Midbrain (tissue), 1 donor: ENCODE results near the gene CEACAM3.

Experiments used
- DNase-seq: peaks from one replicate; lab custom pipeline; 2025; lab: John Stamatoyannopoulos, UW

Gene CEACAM3

GRCh38 chr19:41844601-41845000, 48.2 kb downstream of the CEACAM3 start, which contains the start of gene LYPD4:
TSS of gene LYPD4 (minus strand) at chr19:41844683. CDS start at chr19:41839285, 5,398 bp downstream.
- DNase-seq: no peak

- no peak for DNase-seq
These were observed 48.4 kb downstream of the CEACAM3 start, which contains the start of gene DMRTC2 for GRCh38 chr19:41845001-41845050. TSS of gene DMRTC2 (plus strand) at chr19:41845042. CDS start at chr19:41847429, 2,387 bp downstream.

- no peak for DNase-seq
These were observed 48.7 kb downstream of the CEACAM3 start for GRCh38 chr19:41845051-41845590.

GRCh38 chr19:41847351-41848105, 51.1 kb downstream of the CEACAM3 start:
- DNase-seq: no peak

GRCh38 chr19:41848666-41849065, 52.3 kb downstream of the CEACAM3 start:
- DNase-seq: no peak

- no peak for DNase-seq
These were observed 52.7 kb downstream of the CEACAM3 start for GRCh38 chr19:41849067-41849466.

GRCh38 chr19:41850381-41850780, 54.0 kb downstream of the CEACAM3 start:
- DNase-seq: no peak

- no peak for DNase-seq
These were observed 55.1 kb downstream of the CEACAM3 start for GRCh38 chr19:41851456-41851855.

GRCh38 chr19:41853344-41853743, 57.0 kb downstream of the CEACAM3 start:
- no peak for DNase-seq

- DNase-seq: no peak
These were observed 57.4 kb downstream of the CEACAM3 start for GRCh38 chr19:41853768-41854167.

GRCh38 chr19:41859213-41859617, 62.8 kb downstream of the CEACAM3 start:
- no peak for DNase-seq

GRCh38 chr19:41859618-41860418, 63.4 kb downstream of the CEACAM3 start, which contains the start of gene RPS19:
TSS of gene RPS19 (plus strand) at chr19:41860255. CDS start at chr19:41860775, 520 bp downstream.
- DNase-seq: peak; percentile 100

GRCh38 chr19:41860419-41861115, 64.2 kb downstream of the CEACAM3 start:
- DNase-seq: no peak
